ENCODE results near the gene RNF43. TPM values are rescaled to one million over a fixed set of nuclear protein-coding genes. Genes with fewer than 3 reads are reported as not detected.

The RNF43 gene
- total RNA-seq, 1 experiment from 2014 or later: 0.62 TPM

DNA sequence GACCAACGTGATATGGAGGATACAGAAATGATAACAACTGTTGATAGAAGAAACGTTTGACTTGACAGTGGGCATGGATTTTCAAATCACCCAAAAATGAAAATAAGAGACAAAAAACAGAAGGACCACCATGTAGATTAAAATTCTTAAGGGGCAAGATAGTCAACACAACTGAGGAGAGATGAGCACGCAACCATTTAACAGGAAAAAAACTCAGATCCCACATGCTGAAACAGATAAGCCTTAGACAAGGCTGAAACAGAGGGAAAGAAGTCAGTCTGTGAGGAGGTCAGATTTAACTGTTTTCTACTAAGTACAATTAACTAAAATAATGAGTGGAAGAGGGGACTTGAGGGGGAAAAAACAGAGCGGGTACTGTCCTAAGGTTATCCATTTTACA is 21.2 kb downstream of the RNF43 start:
- H3K36me3 ChIP-seq (replicated peaks; ENCODE audit: control insufficient read depth, insufficient read depth, low read length): no peaks in the 10 kb centered on the region
- H3K4me3 ChIP-seq (ENCODE audit: insufficient read depth, low read depth, low read length): no peak overlapping the region
- no peak for DNase-seq
- peaks cover 24% of the 10 kb centered on the region for H3K27me3 ChIP-seq (ENCODE audit: control insufficient read depth, insufficient read depth, low read length)

DNA sequence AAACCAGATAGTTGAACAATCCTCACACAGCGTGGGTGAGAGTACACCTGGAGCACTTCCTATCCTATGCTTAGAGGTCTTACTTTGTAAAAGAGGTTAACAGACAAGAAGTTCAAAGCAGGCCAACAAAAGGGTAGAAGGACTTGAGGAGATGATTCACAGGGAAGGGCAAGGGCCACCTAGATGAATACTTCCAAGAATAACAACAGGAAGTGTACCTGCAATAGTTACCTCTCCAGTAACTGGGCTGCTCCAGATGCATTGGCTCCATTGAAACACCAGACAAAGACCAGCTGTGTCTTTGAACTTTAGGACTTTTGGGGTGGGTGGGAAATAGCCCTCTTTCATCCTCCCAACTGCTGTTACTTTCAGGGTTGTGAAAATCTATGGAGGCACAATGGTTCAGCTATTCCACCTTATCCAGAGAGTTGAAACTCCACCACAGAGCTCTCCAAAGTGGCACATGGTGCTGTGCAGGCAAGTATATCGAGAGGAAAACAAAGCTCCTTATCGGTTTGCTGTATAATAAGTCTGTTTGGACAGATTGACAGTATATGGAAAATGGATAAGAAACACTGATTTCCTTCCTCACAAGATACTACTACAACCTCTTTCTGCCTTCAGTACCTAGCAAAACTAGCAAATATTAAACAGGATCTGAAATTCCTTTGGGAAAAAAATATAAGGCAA is 22.7 kb downstream of the RNF43 start:
- Histone ChIP-seq H3K27me3 (ENCODE audit: control insufficient read depth, insufficient read depth, low read length) (peaks cover 14% of the 10 kb centered on the region; the same call in 1 of the 2 replicates), H3K36me3 (replicated peaks; ENCODE audit: control insufficient read depth, insufficient read depth, low read length) (no peaks in the 10 kb centered on the region), H3K4me3 (ENCODE audit: insufficient read depth, low read depth, low read length) (no peak overlapping the region)
- no peak for DNase-seq

DNA sequence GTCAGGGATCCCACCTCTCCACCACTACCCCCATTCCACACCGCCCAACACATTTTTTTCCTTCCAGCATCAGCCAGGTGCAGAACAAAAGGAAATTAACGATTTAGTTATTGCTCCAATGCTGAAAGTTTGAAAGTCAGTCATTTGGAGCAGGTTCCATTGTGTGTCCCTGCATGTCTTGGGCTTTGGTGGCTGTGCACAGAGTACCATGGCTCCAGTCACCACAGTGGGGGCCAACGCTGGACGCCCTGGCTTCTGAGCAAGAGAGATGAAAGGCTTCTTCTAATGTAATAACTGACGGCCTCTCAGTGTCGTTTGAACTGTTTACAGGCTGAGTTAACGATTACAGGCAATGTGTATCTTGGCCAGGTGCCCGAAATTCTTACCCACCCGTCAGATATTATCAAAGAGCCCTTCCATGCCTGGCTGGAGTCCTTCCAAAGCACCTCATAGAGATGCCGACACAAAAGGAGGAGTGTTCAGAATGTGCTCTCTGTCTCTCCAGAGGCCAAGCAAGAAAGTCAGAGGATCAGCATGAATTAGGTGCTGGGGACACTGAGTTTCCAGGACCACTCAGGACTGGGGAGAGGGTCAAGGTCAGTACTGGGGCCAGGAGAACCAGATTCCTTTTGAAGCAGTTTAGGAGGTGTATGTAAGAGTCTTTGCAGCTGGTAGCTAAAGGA is 25.9 kb downstream of the RNF43 start:
- no peak for DNase-seq

DNA sequence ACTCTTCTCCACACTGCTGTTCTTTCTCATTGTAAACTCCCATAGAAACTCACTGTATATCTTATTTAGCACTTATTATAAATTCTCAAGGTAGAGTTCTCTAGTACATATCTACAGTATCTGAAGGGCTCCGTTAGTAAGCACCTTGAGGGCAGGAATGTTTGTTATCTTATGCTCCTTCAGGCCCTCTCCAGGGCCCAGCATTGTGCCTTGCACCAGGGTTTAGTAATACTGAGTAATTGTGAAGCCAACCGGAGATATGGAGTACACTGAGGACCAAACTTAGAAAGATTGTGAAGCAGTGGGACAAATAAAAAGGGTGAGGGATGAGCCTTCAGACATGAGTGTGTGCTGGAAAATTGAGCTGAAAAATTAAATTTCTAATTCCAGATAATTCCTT is 26.4 kb downstream of the RNF43 start:
- DNase-seq: no peak
- Histone ChIP-seq H3K4me3 (ENCODE audit: insufficient read depth, low read depth, low read length) (no peak overlapping the region), H3K27me3 (ENCODE audit: control insufficient read depth, insufficient read depth, low read length) (no peaks in the 10 kb centered on the region), H3K36me3 (replicated peaks; ENCODE audit: control insufficient read depth, insufficient read depth, low read length) (no peaks in the 10 kb centered on the region)

More for the DNA sequence above, 25.9 kb downstream of the RNF43 start:
- Histone ChIP-seq H3K4me3 (ENCODE audit: insufficient read depth, low read depth, low read length) (no peak overlapping the region), H3K27me3 (ENCODE audit: control insufficient read depth, insufficient read depth, low read length) (no peaks in the 10 kb centered on the region), H3K36me3 (replicated peaks; ENCODE audit: control insufficient read depth, insufficient read depth, low read length) (no peaks in the 10 kb centered on the region)

DNA sequence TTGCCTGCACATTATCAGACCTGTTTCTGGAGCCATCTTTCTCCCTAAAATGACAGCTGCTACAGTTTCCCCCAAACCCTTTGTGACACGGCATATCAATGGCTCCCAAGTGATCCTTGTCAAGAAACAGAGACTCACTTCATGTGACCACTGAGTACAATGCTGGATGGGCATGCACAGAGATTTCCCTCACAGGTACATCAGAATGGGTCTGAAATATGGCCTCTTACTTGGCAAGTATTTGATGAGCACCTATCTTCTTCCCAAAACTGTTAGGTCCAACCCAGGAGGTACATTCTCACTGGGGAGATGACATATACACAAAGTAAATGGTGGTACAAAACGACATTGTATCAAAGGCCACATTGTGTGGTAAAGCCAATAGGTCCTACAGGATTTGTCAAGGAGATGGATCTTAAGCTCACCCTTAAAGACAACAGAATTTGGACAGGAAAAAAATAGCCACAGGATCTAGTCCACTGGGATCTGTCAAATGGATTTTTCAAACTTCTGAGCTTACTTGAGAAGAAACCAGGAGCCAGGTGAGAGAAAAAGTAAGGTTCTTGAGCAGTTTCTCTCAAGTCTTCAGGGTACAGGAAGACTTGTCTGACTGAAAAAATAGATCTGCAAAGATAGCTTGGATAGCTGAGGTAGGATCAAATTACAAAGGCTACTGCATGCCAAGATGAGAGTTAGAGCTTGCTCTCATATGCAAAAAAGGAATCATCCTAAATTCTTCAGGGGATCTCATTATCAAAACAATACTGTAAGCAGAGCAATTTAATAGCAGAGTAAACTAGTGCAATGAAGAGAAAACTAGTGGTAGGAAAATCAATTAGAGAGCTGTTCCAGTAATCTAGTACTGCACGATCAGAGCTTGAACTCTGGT is 28.8 kb downstream of the RNF43 start:
- Histone ChIP-seq H3K27me3 (ENCODE audit: control insufficient read depth, insufficient read depth, low read length) (no peaks in the 10 kb centered on the region), H3K36me3 (replicated peaks; ENCODE audit: control insufficient read depth, insufficient read depth, low read length) (no peaks in the 10 kb centered on the region), H3K4me3 (ENCODE audit: insufficient read depth, low read depth, low read length) (no peak overlapping the region)
- peak; percentile 33 for DNase-seq

DNA sequence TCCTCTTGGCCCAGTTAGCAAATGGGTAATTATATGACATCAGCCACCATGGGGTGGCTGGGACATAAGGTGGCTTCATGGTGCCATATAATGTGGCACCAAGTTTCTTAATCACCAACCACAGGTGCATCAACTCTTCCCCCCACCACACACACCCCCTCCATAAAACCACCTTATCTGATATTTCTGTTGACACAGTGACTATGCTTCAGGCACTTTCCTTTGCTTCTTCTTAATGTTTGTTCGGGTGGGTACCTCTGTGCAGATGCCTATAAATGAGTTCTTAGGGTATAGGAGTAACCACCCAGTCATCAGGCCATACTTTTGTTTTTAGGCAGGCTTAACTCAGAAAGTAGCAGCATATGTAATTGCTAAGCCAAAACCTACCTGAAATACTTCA is 29.5 kb downstream of the RNF43 start:
- Histone ChIP-seq H3K27me3 (ENCODE audit: control insufficient read depth, insufficient read depth, low read length) (no peaks in the 10 kb centered on the region), H3K4me3 (ENCODE audit: insufficient read depth, low read depth, low read length) (no peak overlapping the region), H3K36me3 (replicated peaks; ENCODE audit: control insufficient read depth, insufficient read depth, low read length) (no peaks in the 10 kb centered on the region)
- DNase-seq: no peak

DNA sequence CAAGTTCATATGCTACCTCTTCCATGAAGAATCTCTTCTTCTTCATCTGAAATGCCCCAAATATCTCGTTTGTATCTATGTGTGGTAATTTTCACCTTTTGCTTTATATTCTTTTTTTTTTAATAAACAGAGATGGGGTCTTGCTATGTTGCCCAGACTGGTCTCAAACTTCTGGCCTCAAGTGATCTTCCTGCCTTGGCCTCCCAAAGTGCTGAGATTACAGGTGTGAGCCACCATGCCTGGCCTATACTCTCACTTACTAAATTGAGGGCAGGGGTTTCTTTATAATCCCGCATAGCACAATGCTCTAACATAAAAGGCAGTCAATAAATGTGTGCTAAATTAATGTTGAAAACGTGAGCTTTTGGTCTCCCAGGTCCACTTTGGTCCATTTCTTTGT is 30.6 kb downstream of the RNF43 start:
- Histone ChIP-seq H3K36me3 (replicated peaks; ENCODE audit: control insufficient read depth, insufficient read depth, low read length) (no peaks in the 10 kb centered on the region), H3K27me3 (ENCODE audit: control insufficient read depth, insufficient read depth, low read length) (no peaks in the 10 kb centered on the region), H3K4me3 (ENCODE audit: insufficient read depth, low read depth, low read length) (no peak overlapping the region)
- DNase-seq: no peak

DNA sequence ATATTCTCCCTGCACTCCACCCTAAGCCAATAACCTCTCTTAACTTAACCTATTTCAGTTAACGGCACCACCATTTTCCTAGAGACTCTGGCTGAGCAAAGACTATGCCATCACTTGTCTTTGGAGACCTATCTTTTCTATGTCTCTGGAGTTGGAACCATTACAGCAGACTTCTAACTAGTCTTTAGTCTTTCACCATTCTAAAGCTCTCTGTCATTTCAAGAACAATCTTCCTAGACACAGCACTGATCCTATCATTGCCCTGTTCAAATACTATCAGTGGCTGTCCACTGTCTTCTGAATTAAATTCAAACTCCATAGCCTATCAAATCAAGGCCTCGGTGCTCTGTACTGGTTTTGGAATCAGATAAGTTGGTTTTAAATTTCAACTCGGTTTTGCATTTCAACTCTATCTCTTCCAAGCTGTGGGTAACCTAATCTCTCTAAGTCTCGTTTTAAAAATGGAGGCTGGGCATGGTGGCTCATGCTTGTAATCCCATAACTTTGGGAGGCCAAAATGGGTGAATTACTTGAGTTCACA is 31.9 kb downstream of the RNF43 start:
- no peak for DNase-seq
- H3K4me3 ChIP-seq (ENCODE audit: insufficient read depth, low read depth, low read length): no peak overlapping the region
- no peaks in the 10 kb centered on the region for H3K27me3 ChIP-seq (ENCODE audit: control insufficient read depth, insufficient read depth, low read length)
- no peaks in the 10 kb centered on the region for H3K36me3 ChIP-seq (replicated peaks; ENCODE audit: control insufficient read depth, insufficient read depth, low read length)

DNA sequence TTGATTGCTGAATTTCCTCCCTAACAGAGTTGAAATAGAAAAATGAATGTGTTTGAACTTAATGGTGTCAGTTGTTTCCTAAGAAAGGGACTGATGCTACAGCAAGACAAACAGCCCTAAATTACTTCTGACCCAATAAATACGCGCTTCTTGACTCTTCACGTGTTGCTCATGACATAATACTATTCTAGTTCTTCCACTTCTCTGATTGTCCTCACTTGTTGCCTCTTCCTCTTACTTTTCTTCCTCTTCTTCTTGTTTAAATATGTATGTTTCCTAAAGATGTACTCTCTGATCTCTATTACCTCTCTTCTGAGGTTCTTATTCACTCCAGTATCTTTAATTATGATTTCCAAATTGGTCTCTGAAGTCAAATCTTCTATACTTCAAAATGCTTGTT is 32.4 kb downstream of the RNF43 start:
- Histone ChIP-seq H3K36me3 (replicated peaks; ENCODE audit: control insufficient read depth, insufficient read depth, low read length) (no peaks in the 10 kb centered on the region), H3K4me3 (ENCODE audit: insufficient read depth, low read depth, low read length) (no peak overlapping the region), H3K27me3 (ENCODE audit: control insufficient read depth, insufficient read depth, low read length) (no peaks in the 10 kb centered on the region)
- DNase-seq: no peak

DNA sequence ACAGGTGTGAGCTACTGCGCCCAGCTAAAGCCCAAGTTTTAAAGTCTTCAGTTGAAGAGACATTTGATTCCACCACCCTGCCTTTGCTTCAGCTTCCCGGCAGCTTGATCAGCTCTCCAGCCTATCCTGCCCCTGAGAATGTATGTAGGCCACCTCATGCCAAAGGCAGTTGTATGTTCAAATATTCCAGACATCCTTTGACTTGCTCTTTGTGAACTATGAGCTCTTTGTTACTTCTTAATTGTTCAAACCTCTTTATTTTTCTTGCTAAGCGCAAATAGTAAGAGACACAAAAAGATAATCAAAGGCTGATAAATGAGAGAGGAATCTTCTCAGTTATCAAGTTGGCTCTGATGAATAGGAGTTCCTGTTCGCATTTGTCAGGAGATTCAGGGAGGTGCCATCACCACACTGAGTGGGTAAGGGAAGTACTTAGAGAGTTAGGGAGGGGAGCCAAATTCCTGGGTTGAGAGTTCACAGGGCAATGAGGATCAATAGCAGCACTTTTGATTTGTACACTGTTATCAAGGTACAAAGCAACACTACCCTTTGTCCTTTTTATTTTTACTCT is 33.4 kb downstream of the RNF43 start:
- no peak for DNase-seq
- H3K36me3 ChIP-seq (replicated peaks; ENCODE audit: control insufficient read depth, insufficient read depth, low read length): no peaks in the 10 kb centered on the region
- H3K27me3 ChIP-seq (ENCODE audit: control insufficient read depth, insufficient read depth, low read length): no peaks in the 10 kb centered on the region
- H3K4me3 ChIP-seq (ENCODE audit: insufficient read depth, low read depth, low read length): no peak overlapping the region

DNA sequence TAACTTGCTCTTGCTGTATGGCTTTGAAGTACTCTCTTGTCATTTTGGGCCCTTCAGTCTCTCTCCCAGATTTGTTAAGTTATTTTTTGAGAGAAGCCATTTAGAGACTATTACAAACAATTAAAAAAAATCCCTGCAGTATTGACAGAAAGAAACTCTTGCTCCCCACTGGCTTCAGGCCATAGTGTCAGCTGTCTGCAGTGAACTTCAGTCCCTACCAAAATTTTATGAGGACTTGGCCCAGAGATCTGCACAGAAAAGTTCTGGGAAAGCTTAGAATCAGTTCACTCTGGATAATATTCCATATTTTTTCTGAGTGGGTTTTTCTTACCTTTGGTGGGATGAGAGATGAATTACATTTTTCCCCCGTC is 34.5 kb downstream of the RNF43 start:
- no peaks in the 10 kb centered on the region for H3K36me3 ChIP-seq (replicated peaks; ENCODE audit: control insufficient read depth, insufficient read depth, low read length)
- no peak for DNase-seq
- no peaks in the 10 kb centered on the region for H3K27me3 ChIP-seq (ENCODE audit: control insufficient read depth, insufficient read depth, low read length)
- H3K4me3 ChIP-seq (ENCODE audit: insufficient read depth, low read depth, low read length): no peak overlapping the region

DNA sequence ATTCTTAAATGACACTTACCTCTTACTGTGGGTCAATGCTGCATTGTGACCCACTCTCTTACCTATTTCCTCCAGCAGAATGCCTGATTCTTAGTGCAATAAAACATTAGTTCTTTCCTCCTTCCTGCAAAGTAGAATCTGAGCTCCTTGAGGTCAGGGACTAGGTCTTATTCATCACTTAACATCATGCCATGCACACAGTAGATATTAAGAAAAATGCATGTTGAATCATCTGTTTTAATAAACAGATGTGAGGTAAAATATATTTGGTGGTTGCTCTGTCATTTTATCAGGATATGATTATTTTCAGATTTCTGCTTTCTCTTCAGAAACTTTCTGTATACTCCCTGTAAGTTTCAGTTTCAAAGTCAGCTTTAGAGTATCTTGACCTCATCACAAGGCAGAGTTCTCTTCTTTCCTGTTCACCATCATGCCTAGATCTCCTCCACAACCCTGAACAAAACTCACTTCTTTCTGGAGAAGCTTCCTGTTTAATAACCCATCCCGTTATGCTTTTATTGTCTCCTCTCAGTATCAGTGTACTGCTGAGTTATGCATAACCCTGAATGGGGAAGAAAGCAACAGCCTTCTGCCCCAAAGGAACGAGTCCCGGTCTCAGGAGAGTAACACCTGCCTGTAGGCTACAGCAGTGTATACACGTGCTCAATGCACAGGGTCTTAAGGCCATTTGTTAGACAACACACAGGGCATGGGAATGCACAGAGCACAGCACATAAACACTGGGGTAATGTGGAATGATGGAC is 35.0 kb downstream of the RNF43 start:
- no peak for DNase-seq
- Histone ChIP-seq H3K36me3 (replicated peaks; ENCODE audit: control insufficient read depth, insufficient read depth, low read length) (no peaks in the 10 kb centered on the region), H3K27me3 (ENCODE audit: control insufficient read depth, insufficient read depth, low read length) (no peaks in the 10 kb centered on the region), H3K4me3 (ENCODE audit: insufficient read depth, low read depth, low read length) (no peak overlapping the region)

DNA sequence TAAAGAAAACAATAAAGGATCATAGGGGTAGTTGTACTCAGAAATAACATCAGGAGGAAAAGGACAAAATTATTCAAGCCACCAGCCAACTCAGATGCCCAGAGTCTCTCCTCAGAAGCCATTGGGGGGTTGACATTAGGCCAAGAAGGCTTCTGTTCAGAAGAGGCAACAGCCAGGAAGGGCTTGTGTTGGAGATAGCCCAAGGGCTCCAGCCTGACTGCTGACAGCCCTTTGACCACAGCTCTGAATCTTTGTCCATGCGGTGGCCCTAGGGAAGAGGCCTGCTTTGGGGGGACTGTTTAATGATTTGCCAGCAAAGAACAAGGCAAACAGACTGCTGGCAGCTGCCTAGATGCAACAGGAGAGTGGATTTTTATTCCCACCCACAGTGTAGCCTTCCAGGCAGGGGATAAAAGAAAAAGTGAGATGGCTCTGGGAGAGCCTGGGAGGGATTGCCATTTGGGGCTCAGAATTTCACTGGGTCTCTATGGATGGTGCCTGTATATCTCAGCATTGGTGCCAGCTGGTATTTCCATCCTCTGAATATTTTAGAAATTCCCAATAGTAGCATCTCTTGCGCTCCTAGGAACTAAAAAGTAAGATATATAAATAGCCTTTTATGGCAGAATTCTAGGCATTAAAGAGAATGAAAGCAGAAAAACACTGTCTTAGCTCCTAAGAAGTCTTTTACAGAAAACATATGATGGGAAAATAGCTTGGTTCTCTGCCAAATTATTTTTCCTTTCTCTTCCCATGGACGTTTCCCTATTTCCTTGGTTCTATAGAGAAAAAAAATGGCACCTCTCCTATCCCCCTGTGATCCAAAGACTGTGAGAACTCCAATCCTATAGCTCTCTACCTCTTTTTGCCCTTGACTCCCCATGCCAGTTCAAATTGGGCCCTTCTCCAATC is 36.0 kb downstream of the RNF43 start:
- DNase-seq: no peak
- H3K36me3 ChIP-seq (replicated peaks; ENCODE audit: control insufficient read depth, insufficient read depth, low read length): no peaks in the 10 kb centered on the region

More for the DNA sequence above, 36.0 kb downstream of the RNF43 start:
- H3K27me3 ChIP-seq (ENCODE audit: control insufficient read depth, insufficient read depth, low read length): no peaks in the 10 kb centered on the region
- no peak overlapping the region for H3K4me3 ChIP-seq (ENCODE audit: insufficient read depth, low read depth, low read length)

All from H7 (cell line).